A549 treated with DMSO at 1 μM for 4 hours (cell line): ENCODE results near the gene SLAMF7. TPM values are rescaled to one million over a fixed set of nuclear protein-coding genes. Genes with fewer than 3 reads are reported as not detected.

Experiments
- total RNA-seq: library from RNA; stranded (reverse); fragments of 200-300 nt; extraction: Qiagen RNA extraction; gene quantifications from 5 replicates; pipeline ENCODE4 v1.2.3, GENCODE V29; 2022; ENCODE audit warnings: low read depth

Gene SLAMF7, protein sequence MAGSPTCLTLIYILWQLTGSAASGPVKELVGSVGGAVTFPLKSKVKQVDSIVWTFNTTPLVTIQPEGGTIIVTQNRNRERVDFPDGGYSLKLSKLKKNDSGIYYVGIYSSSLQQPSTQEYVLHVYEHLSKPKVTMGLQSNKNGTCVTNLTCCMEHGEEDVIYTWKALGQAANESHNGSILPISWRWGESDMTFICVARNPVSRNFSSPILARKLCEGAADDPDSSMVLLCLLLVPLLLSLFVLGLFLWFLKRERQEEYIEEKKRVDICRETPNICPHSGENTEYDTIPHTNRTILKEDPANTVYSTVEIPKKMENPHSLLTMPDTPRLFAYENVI
- total RNA-seq, result 1.6 to 4.0 TPM (median 2.6 TPM) in 5 replicates

DNA sequence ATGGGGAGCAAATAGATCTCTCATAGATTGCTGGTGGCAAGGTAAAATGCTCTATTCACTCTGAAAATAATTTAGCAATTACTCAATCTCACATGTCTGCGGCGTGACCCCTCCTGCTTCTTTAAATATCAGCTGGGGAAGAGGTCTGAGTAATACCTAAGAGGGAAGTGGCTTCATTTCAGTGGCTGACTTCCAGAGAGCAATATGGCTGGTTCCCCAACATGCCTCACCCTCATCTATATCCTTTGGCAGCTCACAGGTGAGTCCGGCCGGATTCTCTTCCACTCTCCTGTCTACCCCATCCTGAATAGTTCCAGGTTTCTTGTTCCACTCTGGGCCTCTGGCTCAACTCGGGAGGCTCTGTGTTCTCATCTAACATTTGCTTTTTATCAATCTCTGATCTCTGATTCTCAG is at the start of gene SLAMF7:
Gene SLAMF7, plus strand, starts transcription at position 150 of the 414 bp plus-strand sequence. Its CDS starts 55 bp downstream, at position 205.

DNA sequence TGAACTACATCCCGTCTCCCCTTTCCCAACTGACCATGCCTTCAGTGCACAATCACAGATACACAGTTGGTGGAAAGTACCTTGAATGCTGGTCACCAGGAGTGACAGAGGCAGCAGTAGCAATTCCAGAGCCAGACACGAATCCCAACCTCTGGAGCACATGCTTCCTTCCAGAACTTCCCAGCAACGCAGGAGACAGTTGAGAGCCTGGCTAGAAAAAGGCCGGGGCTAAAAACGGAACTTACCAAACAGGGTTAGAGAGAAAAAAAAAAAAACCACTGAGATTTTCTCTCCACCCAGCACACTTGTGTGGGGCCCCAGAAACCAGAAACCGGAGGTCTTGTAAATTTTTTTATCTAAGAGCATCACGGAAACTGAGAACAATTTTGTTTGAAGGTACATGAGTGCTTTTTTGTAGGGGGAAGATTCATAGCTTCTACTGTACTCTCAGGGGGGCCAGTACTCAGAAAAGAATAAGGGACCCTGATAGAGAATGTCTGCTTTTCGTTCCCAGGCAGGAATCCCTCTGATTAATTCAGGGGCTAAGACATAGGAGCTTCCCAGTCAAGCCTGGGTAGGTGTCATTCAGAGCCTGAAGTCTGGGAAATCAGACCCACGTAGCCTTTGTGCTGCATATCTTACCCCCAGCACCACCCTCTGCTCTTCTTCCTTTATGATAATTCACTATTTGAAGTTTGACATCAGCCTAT is 27.3 kb upstream of the SLAMF7 start, which contains the start of gene CD48:
Gene CD48, minus strand, starts transcription at position 221 of the 710 bp plus-strand sequence. Its CDS starts 59 bp downstream, at position 162.

DNA sequence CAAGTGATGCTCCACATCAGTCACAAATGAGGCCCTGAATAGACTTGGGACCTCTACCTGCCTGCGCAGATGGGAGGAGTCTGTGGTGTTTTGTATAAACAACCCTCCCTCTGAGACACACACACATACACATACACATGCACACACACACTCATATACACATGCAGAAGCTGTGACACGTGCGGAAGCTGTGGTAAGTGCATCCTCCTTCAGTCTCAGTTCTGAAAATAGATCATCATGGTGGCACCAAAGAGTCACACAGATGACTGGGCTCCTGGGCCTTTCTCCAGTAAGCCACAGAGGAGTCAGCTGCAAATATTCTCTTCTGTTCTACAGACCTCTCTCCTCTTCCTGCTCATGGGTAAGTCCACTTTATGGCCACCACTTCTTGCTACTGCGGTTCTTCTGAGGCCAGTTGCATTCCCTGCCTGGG is 56.9 kb downstream of the SLAMF7 start, which contains the start of gene LY9:
Gene LY9, plus strand, starts transcription at position 224 of the 433 bp plus-strand sequence. Its CDS starts 14 bp downstream, at position 238.

Other genes with a start within 250 kb of the SLAMF7 start
- gene SLAMF6, start 216.0 kb upstream of the SLAMF7 start, total RNA-seq, result not detected in 5 replicates
- not detected in 5 replicates for gene CD84, start 159.8 kb upstream of the SLAMF7 start, total RNA-seq
- not detected in 5 replicates for gene SLAMF1, start 92.2 kb upstream of the SLAMF7 start, total RNA-seq
- not detected in 5 replicates for gene CD48, start 27.4 kb upstream of the SLAMF7 start, total RNA-seq
- gene LY9, start 56.9 kb downstream of the SLAMF7 start, total RNA-seq, result 0.07 to 0.18 TPM (median 0.11 TPM) in 4 of 5 replicates, not detected in the other
- gene CD244, start 123.6 kb downstream of the SLAMF7 start, total RNA-seq, result not detected in 5 replicates
- gene ITLN1, start 145.9 kb downstream of the SLAMF7 start, total RNA-seq, result not detected in 5 replicates
- gene ITLN2, start 215.6 kb downstream of the SLAMF7 start, total RNA-seq, result 0.14 to 0.30 TPM (median 0.14 TPM) in 3 of 5 replicates, not detected in the others